Measurements from ENCODE around the gene ATXN10.

ATXN10 gene

DNA sequence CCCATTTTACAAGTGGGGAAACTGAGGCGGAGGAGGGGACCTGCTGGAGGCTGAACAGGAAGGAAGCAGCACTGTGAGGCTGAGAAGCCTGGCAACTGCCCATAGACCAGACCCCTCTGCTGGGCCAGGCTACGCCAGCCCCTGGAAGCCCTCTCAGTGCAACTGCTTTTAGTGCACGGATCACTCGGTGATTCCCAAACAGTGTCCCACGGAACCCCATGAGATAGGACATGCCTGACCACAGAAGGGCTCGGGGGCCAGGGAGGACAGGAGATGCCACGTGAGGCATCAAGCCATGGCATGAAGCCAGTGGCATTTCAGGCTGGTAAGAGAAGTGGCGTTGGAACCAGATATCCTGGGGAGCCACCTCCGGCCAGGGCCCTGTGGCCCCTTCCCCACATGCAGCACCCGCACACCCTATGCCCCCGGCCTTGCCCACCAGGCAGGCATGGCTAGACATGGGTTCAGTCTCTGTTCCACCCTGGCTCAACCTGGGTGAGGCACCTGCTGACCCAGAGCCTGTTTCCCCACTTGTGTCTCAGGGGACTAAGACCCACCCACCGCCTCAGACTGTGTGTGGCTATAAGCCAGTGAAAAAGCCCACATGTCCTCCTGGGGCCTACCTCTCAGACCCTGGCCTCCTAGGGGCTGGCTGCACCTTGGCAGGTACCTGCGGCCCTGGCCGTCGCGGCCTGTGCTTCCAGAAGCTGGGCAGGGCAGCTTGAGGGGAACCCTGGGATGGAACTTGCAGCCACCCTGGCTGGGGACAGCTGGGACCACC, 221.2 kb downstream of the ATXN10 start:
- no peak overlapping the region for H2AFZ ChIP-seq (ENCODE audit: low read depth, low read length)
- H3K4me3 ChIP-seq (ENCODE audit: low read length), result no peak overlapping the region
- no peaks in the 10 kb centered on the region for H3K27me3 ChIP-seq (ENCODE audit: low read depth, low read length)
- no peaks in the 10 kb centered on the region for H4K20me1 ChIP-seq (ENCODE audit: insufficient read depth, low read length)
- H3K9ac ChIP-seq (ENCODE audit: low read length), result no peak overlapping the region
- H3K4me1 ChIP-seq (ENCODE audit: low read length), result no peaks in the 10 kb centered on the region
- no peak overlapping the region for H3K27ac ChIP-seq (ENCODE audit: low read length)
- no peak overlapping the region for H3K4me2 ChIP-seq (ENCODE audit: low read length)
- TF ChIP-seq, protein P1, sequence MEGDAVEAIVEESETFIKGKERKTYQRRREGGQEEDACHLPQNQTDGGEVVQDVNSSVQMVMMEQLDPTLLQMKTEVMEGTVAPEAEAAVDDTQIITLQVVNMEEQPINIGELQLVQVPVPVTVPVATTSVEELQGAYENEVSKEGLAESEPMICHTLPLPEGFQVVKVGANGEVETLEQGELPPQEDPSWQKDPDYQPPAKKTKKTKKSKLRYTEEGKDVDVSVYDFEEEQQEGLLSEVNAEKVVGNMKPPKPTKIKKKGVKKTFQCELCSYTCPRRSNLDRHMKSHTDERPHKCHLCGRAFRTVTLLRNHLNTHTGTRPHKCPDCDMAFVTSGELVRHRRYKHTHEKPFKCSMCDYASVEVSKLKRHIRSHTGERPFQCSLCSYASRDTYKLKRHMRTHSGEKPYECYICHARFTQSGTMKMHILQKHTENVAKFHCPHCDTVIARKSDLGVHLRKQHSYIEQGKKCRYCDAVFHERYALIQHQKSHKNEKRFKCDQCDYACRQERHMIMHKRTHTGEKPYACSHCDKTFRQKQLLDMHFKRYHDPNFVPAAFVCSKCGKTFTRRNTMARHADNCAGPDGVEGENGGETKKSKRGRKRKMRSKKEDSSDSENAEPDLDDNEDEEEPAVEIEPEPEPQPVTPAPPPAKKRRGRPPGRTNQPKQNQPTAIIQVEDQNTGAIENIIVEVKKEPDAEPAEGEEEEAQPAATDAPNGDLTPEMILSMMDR (IDR thresholded peaks at IDR 0.05; ENCODE audit: low read depth, low read length), result no peak
- TF ChIP-seq EZH2phosphoT487 (IDR thresholded peaks at IDR 0.05; ENCODE audit: low read depth), result no peak
- no peaks in the 10 kb centered on the region for H3K79me2 ChIP-seq (ENCODE audit: low read length)
- no peaks in the 10 kb centered on the region for H3K36me3 ChIP-seq (replicated peaks; ENCODE audit: low read depth, low read length)
- no peaks in the 10 kb centered on the region for H3K9me3 ChIP-seq (ENCODE audit: insufficient read depth, low read length)

DNA sequence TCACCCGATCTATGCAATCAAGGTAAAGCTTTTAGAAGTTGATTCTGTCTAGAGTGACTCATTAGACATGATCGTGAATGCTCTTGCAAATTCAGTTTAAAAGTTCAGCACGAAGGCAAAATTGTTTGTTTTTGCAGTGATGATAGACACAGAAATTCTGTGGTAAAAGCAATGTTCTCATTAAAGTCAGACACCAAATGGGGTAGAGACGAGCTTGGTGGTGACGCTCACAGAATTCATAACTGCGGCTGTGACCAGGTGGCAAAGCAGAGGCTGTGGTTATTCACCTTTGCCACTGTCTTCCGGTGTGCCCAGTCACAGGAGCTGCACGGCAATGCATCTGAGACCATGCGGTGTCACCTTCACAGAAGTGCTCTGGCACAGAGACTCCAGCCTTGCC, 221.9 kb downstream of the ATXN10 start:
- Histone ChIP-seq H4K20me1 (ENCODE audit: insufficient read depth, low read length) (no peaks in the 10 kb centered on the region), H3K36me3 (replicated peaks; ENCODE audit: low read depth, low read length) (no peaks in the 10 kb centered on the region)

More for the DNA sequence above, 221.9 kb downstream of the ATXN10 start:
- H3K4me1 ChIP-seq (ENCODE audit: low read length), result no peaks in the 10 kb centered on the region
- H3K27me3 ChIP-seq (ENCODE audit: low read depth, low read length), result no peaks in the 10 kb centered on the region
- no peak overlapping the region for H3K4me3 ChIP-seq (ENCODE audit: low read length)
- TF ChIP-seq EZH2phosphoT487 (IDR thresholded peaks at IDR 0.05; ENCODE audit: low read depth), result no peak
- TF ChIP-seq, protein P1 (IDR thresholded peaks at IDR 0.05; ENCODE audit: low read depth, low read length), result no peak
- no peak overlapping the region for H3K4me2 ChIP-seq (ENCODE audit: low read length)
- no peaks in the 10 kb centered on the region for H3K9me3 ChIP-seq (ENCODE audit: insufficient read depth, low read length)
- H3K27ac ChIP-seq (ENCODE audit: low read length), result no peak overlapping the region
- H3K79me2 ChIP-seq (ENCODE audit: low read length), result no peaks in the 10 kb centered on the region
- H3K9ac ChIP-seq (ENCODE audit: low read length), result no peak overlapping the region
- no peak overlapping the region for H2AFZ ChIP-seq (ENCODE audit: low read depth, low read length)

Data from OCI-LY3 (cell line).